HFF-Myc (cell line): ENCODE data around the gene CFAP119.
"Not testable (repeated sequence)": the region's sequence is repeated elsewhere in the genome, so short reads cannot be mapped to it uniquely, and the experiment has no call there.

ENCODE experiments used
- DNase-seq: peaks from one replicate; pipeline ENCODE4 v3.0.0-alpha.2; 2011; ENCODE audit warnings: low read depth; ENCODE audit errors: extremely low read depth
- H3K4me3 ChIP-seq: replicated peaks from 2 replicates; pipeline ENCODE4 v1.5.1; 2011; ENCODE audit warnings: low read depth, mild to moderate bottlenecking, control low read depth, low read length
- TF ChIP-seq, protein P1 (sequence below): IDR thresholded peaks from 2 replicates; pipeline ENCODE4 v1.5.1; 2012; ENCODE audit warnings: mild to moderate bottlenecking, low read depth, low read length, control low read depth; ENCODE audit errors: missing control alignments

CFAP119 gene

GRCh38 chr16:30761928-30762902 lies at the start of gene CFAP119, which contains the start of gene RNF40:
TSS of gene CFAP119 (minus strand) at chr16:30762062. CDS start at chr16:30761748, 314 bp downstream.
TSS of gene RNF40 (plus strand) at chr16:30762322. CDS start at chr16:30762546, 224 bp downstream.
- H3K4me3 ChIP-seq: peak within 1 kb of the TSS; percentile 94
- TF ChIP-seq, protein P1, sequence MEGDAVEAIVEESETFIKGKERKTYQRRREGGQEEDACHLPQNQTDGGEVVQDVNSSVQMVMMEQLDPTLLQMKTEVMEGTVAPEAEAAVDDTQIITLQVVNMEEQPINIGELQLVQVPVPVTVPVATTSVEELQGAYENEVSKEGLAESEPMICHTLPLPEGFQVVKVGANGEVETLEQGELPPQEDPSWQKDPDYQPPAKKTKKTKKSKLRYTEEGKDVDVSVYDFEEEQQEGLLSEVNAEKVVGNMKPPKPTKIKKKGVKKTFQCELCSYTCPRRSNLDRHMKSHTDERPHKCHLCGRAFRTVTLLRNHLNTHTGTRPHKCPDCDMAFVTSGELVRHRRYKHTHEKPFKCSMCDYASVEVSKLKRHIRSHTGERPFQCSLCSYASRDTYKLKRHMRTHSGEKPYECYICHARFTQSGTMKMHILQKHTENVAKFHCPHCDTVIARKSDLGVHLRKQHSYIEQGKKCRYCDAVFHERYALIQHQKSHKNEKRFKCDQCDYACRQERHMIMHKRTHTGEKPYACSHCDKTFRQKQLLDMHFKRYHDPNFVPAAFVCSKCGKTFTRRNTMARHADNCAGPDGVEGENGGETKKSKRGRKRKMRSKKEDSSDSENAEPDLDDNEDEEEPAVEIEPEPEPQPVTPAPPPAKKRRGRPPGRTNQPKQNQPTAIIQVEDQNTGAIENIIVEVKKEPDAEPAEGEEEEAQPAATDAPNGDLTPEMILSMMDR: no peak
- peak; percentile 96 for DNase-seq

GRCh38 chr16:30809675-30810074 lies 47.8 kb upstream of the CFAP119 start:
- not testable (repeated sequence) for H3K4me3 ChIP-seq, DNase-seq

DNA sequence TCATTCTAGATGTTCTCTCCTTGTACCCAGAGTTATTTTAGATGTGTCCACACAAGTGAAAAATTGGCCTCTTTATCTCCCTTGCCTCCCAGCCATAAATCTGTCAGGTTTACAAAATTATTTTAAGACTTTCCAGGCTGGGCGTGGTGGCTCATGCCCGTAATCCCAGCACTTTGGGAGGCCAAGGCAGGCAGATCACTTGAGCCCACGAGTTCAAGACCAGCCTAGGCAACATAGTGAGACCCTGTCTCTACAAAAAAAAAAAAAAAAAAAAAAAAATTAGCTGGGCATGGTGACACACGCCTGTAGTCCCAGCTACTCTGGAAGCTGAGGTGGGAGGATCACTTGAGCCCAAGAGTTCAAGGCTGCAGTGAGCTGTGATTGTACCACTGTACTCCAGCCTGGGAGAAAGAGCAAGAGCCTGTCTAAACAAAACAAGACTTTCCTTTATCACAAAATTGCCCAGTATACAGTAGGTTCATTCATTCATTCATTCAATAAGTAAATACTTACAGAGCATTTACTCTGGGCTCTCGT lies 47.1 kb upstream of the CFAP119 start:
- DNase-seq, H3K4me3 ChIP-seq: not testable (repeated sequence)

DNA sequence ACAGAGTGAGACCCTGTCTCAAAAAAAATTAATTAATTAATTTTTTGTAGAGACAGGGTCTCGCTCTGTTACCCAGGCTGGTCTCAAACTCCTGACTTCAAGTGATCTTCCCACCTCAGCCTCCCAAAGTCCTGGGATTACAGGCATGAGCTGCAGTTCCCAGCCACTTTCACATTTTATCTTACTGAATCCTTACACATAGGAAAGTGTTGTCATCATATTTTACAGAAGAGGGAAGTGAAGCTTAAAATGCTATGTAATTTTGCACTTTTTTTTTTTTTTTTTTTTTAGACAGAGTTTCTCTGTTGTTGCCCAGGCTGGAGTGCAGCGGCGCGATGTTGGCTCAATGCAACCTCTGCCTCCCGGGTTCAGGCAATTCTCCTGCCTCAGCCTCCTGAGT lies 46.3 kb upstream of the CFAP119 start:
- DNase-seq: no peak
- TF ChIP-seq, protein P1: no peak
- H3K4me3 ChIP-seq: no peak overlapping the region

DNA sequence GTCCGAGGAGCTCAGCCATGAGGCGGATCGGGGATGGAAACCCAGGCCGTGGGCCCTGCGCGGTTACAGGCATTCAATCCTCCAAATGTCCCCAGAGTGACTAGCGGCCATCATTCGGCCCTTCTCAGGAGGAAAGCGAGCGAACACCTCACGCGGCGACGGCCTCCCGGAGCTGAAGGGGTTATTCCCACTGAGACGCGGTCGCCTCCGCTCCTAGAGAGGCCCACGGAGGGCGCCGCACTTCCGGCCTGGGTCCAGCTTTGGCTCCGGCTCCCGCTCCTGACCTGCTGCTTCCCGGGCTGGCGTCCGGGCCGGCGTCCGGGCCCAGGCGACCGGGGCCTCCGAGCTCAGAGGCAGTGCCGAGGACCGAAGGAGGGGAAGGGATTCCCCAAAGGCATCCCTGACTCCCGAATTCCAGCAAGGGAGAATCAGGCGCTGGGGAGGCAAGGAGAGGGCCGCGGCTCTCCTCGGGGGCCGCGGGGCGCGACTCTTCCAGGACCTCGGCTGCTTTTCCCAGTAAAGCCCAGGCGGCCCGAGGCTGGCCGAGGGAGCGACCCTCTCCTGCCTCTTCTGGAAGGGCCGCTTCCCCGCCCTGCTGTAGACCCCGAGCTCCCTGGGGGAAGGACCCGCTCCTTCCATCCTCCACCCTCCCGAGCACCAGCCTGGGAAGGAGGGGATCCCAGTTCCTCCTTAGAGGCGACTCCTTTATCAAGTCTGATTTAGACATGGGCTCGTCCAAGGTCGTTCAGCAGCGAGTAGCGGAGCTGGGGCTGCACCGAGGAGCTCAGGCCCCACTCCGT lies 43.7 kb upstream of the CFAP119 start:
- H3K4me3 ChIP-seq: peak overlapping the region; percentile 57
- DNase-seq: no peak

DNA sequence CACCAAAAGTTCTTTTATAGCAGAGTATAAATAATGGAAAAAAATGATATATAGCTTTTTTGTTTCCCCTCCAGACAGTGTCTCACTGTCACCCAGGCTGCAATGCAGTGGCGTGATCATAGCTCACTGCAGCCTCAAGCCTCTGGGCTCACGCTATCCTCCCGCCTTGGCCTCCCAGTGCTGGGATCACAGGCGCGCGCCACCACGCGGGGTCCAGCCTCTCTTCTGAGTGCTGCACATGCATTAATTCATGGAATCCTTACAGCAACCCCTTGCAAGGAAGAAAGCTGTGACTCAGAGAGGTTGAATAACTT lies 43.2 kb upstream of the CFAP119 start:
- TF ChIP-seq, protein P1: no peak
- peak overlapping the region; percentile 57 for H3K4me3 ChIP-seq
- DNase-seq: no peak

More for the DNA sequence above, 43.7 kb upstream of the CFAP119 start:
- TF ChIP-seq, protein P1: no peak

DNA sequence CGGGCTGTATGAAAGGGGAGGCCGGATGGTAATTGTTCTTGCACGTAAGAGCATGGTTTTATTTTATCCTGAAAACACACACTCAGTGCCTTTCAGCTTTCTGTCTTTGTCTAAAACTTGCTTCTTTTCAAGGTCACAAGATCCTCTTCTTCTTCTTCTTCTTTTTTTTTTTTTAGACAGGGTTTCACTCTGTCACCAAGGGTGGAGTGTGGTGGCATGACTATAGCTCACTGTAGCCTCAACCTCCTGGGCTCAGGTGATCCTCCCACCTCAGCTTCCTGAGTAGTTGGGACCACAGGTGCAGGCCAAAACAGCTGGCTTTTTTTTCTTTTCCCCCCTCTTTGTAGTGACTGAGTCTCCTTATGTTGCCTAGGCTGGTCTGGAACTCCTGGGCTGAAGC lies 41.1 kb upstream of the CFAP119 start:
- DNase-seq: no peak
- H3K4me3 ChIP-seq: no peak overlapping the region
- TF ChIP-seq, protein P1: no peak
